Motor neuron (in vitro differentiated cells): ENCODE data around the gene PHF3. TPM values are rescaled to one million over a fixed set of nuclear protein-coding genes. Genes with fewer than 3 reads are reported as not detected.

Experiments
- ATAC-seq, 8 experiments: fragments of 200-7000 bp; cut with Tn5 transposase; replicated peaks in 6 of 8; 2 replicates each; pipeline ENCODE4 v1.8.0; 2021; ENCODE audit warnings: mild to moderate bottlenecking in 8 of 8, moderate library complexity in 8 of 8
- H3K27ac ChIP-seq, 2 donors: fragments of 250-450 bp; sonication (Bioruptor Pico); 2 replicates each; pipeline ENCODE4 v1.9.0; 2021; ENCODE audit warnings: antibody characterized with exemption in 2 of 2, mild to moderate bottlenecking in 2 of 2, moderate library complexity in 1 of 2
- H3K4me1 ChIP-seq, 2 donors: fragments of 250-450 bp; sonication (Bioruptor Pico); replicated peaks in 1 of 2; 2 replicates each; pipeline ENCODE4 v1.6.1; 2021; ENCODE audit warnings: antibody characterized with exemption in 2 of 2, mild to moderate bottlenecking in 2 of 2, moderate library complexity in 1 of 2
- H3K4me3 ChIP-seq, 5 donors: fragments of 250-450 bp; sonication (Bioruptor Pico); 2 replicates each; pipeline ENCODE4 v1.9.0; 2021; ENCODE audit warnings: antibody characterized with exemption in 5 of 5, mild to moderate bottlenecking in 5 of 5, moderate library complexity in 4 of 5
- WGBS, 10 experiments: fragments of 450-650 bp; shearing (Covaris generic); methylation state at CpG; one replicate each; pipeline ENCODE4 v1.0.0; 2022; 5-methylcytosine and 5-hydroxymethylcytosine counted together
- in situ Hi-C, 9 experiments: fragments of 400-800 bp; cut with MboI; loops; one replicate each; pipeline ENCODE4 v1.15.0; 2021; ENCODE audit warnings: low sequenced_read_pairs in 9 of 9, low pct_unique_long_range_greater_than_20kb in 2 of 9; ENCODE audit not compliant: unreplicated experiment in 9 of 9
- total RNA-seq, 8 experiments: library from RNA; unstranded; fragments of 300-600 nt; gene quantifications; 2 replicates each; pipeline versions ENCODE4 v1.2.3 to v1.2.4, GENCODE V29; 2022

The PHF3 gene
- total RNA-seq, 8 experiments from 2014 or later = 41.2 to 67.0 (median 47.7) TPM

DNA sequence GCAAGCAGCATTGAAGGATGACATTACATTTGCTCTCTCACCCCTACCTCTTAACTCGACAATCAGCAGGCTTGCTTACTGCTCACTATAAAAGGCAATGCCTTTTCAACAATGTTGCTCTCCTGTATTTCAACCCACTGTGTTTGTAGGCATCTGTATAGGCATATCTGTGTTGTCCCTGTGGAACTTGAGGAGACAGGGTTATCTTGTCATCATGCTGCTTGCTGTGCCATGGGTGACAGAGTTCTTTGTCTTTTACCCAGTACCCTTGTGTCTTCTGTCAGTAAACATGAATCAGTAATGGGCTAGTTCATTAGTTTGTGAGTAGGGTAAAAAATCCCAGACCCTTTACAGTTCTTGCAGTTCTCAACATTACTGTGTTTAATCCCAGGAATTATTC lies 25.2 kb downstream of the PHF3 start:
- no peak overlapping the region for H3K27ac ChIP-seq
- H3K4me3 ChIP-seq = no peak overlapping the region
- WGBS, 10 experiments = 33 to 87% (median 66%) methylated on average over 1 of the region's 1 CpG; no CpG with 5 or more reads in 4 of the 10 experiments
- peaks cover 3 to 7% of the 10 kb centered on the region in 2 donors for H3K4me1 ChIP-seq
- ATAC-seq = peak in 4 of 8 experiments; percentile 17 to 44 (median 28)
- in situ Hi-C loops = no loop called here

GRCh38 chr6:63661769-63662168 lies 26.2 kb downstream of the PHF3 start:
- in situ Hi-C loops = no loop called here
- 80 to 100% (median 95%) methylated on average over 1 to 3 of the region's 5 CpGs; no CpG with 5 or more reads in 7 of the 10 experiments for WGBS, 10 experiments
- ATAC-seq = no peak

DNA sequence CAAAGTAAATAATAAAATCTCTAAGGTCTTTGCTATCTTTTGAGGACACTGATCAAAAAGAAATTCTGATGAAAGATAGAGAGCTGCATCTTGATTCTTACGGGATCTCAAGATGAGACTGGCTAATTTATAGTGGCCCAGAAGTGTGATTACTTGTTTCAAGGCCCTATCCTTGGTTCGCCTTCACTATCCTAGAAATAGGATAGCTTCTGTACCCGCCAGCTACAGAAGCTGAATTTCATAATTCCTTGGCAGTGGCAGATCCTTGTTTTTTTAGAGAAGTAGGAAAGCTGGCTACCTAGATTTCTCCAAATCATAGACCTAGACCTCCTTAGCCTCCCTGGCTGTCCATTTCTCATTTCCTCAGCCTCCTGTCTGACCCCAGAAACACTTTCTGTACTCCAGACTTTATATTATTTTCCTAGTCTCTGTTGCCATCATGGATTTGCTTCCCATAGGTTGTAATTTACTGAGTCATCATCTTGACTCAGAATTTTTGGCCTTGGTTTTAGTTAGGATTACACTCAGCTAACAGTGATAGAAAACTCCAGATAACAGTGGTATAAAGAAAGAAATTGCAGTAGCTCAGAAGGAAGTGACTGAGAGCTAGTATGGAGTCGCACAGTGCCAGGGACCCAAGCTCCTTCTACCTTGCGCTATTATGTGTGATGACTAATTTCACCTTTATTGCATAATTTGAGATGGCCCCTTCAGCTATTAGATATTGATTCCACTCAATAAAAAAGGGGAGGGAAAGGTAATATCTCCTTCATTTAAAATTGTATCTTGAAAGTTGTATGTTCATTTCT lies 27.7 kb downstream of the PHF3 start:
- Histone ChIP-seq H3K27ac (no peak overlapping the region), H3K4me3 (no peak overlapping the region), H3K4me1 (peaks cover 3 to 7% of the 10 kb centered on the region in 2 donors)
- no peak for ATAC-seq
- 90 to 100% (median 100%) methylated on average over 1 to 5 of the region's 5 CpGs for WGBS, 10 experiments
- in situ Hi-C loops = no loop called here

More at GRCh38 chr6:63661769-63662168, 26.2 kb downstream of the PHF3 start:
- Histone ChIP-seq H3K4me1 (peaks cover 3 to 7% of the 10 kb centered on the region in 2 donors), H3K27ac (no peak overlapping the region), H3K4me3 (no peak overlapping the region)

DNA sequence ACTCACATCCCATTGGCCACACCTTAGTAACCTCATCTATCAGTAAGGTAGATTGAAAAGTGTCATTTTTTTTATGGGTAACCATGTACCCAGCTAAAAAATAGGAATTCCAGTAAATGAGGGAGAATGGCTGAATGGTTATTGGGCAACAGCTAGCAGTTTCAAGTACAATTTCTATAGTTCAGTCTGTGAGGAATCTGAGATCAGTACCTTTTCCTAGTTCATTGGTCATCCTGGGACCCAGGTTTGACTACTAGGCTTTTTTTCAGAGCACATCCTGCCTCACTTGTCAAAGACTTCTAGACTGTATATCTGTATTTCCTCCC lies 28.3 kb downstream of the PHF3 start:
- Histone ChIP-seq H3K4me3 (no peak overlapping the region), H3K27ac (no peak overlapping the region), H3K4me1 (peaks cover 3 to 7% of the 10 kb centered on the region in 2 donors)
- in situ Hi-C loops = no loop called here
- no peak for ATAC-seq

DNA sequence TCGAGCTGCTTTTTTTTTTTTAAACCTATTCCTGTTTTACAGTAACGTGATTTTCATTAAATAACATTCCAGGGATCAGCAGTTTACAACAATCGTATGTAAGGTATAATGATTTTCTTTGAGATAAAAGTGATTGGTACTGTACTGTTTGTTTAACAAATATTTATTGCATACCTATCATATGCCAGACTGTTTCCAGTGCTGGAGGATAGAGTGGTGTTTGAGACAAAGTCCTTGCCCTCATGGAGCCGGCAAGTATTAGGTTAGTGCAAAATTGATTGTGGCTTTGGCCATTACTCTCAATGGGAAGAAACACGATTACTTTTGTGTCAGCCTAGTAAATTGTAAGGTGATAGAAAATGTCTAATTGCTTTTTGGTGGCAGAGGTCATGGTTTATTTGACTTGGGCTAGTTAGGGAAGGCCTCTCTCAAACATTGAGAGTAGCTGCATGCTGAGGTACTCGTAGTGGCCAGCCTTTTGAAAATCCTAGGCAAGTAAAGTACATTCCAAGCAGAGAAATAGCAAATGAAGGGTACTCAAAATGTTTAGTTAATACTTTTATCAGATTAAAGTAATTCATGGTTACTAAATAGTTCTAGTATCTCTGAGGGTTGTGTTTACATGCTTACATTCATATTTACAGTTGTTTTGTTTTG lies 35.6 kb downstream of the PHF3 start:
- in situ Hi-C loops = no loop called here
- no peak overlapping the region for H3K27ac ChIP-seq
- no peak overlapping the region for H3K4me3 ChIP-seq
- no peaks in the 10 kb centered on the region for H3K4me1 ChIP-seq
- ATAC-seq = no peak
- 57 to 100% (median 79%) methylated on average over 3 to 6 of the region's 6 CpGs for WGBS, 10 experiments

DNA sequence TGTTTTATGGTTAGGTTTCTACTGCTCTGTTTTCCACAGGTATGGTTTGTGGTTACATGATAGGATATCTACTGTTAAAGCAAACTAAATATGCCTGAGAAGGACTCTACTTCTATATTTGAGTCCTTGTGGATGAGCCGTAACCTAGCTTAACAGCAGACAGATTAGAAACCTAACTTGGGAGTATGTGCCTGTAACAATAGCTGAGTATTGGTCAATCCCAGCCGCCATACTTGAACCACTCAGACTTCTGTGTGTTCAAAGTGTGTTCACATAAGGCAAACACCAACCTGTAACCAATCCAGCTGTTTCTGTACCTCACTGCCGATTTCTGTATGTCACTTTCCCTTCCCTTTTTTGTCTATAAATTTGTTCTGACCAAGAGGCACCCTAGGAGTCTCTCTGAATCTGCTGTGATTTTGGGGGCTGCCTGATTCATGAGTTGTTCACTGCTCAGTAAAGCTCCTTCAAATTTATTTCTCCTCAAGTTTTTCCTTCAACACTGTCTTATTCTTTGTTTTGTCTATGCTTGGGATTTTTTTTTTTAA lies 37.1 kb downstream of the PHF3 start:
- 83 to 100% (median 100%) methylated on average over 1 to 3 of the region's 3 CpGs; no CpG with 5 or more reads in 1 of the 10 experiments for WGBS, 10 experiments
- in situ Hi-C loops = no loop called here
- Histone ChIP-seq H3K4me3 (no peak overlapping the region), H3K27ac (no peak overlapping the region), H3K4me1 (peaks cover 0 to 5% of the 10 kb centered on the region in 2 donors)
- ATAC-seq = no peak

DNA sequence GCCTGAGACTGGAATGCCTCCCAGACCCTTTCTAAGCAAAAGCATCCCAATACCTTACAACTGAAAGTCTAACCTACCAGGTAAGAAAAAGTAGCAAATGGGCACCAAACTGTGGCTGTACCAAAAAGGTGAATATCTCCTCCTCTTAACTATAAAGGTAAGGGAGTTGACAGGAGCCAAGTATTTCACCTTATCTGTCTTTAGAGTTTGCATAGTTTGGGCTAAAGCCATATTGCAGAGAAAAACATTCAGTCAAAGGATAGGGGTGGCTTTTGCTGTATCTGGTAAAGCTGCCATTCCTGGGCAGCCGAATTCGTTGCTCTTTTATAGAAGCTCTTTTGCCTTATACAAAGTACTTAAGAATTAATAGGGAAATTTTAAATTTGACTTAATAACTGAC lies 38.1 kb downstream of the PHF3 start:
- no peak for ATAC-seq
- in situ Hi-C loops = no loop called here
- no peak overlapping the region for H3K4me3 ChIP-seq

DNA sequence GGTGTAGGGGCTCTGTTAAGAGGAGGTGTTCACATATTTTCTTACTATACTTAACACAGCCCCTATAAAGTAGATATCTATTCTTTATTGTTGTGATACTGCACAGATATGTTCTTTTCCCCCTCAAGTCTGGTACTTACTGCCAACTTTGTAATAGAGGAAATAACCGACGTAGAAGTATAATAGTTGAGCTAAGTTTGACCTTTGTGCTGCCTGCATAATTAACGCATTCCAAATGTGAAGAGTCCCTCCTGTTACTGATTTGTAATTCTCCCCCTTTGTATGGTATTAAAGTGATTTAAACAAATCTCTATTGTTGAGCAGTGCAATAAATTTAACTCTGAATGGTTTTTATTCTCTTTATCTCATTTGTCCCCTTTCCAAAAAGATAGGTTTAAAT lies 39.0 kb downstream of the PHF3 start:
- no peak overlapping the region for H3K27ac ChIP-seq
- in situ Hi-C loops = no loop called here
- H3K4me1 ChIP-seq = peaks cover 0 to 5% of the 10 kb centered on the region in 2 donors
- no peak overlapping the region for H3K4me3 ChIP-seq
- 0 to 100% (median 63%) methylated on average over 1 to 3 of the region's 3 CpGs; no CpG with 5 or more reads in 2 of the 10 experiments for WGBS, 10 experiments
- ATAC-seq = no peak

More for the DNA sequence above, 38.1 kb downstream of the PHF3 start:
- Histone ChIP-seq H3K4me1 (peaks cover 0 to 5% of the 10 kb centered on the region in 2 donors), H3K27ac (no peak overlapping the region)
- WGBS, 10 experiments = 87 to 100% (median 94%) methylated on average over 1 to 2 of the region's 2 CpGs; no CpG with 5 or more reads in 2 of the 10 experiments

DNA sequence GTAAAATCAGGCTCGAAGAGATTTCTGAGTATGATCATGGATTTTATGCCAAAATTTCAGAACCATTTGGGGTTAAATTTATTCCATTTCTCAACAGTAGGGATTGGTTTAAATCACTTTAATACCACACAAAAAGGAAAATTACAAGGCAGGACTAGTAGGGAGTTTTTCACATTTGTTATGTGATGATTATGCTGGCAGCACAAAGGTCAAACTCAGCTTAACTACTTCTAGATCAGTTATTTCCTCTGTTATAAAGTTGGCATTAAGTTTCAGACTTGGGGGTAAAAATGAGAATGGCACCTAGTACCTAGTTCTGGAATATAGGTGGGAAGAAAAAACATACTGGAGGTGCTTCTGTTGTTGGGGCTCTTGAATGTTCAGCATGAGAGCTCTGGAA lies 39.5 kb downstream of the PHF3 start:
- 67 to 100% (median 80%) methylated on average over 1 of the region's 1 CpG; no CpG with 5 or more reads in 2 of the 10 experiments for WGBS, 10 experiments
- H3K4me1 ChIP-seq = peaks cover 0 to 5% of the 10 kb centered on the region in 2 donors

GRCh38 chr6:63676412-63677114 lies 41.0 kb downstream of the PHF3 start:
- in situ Hi-C loops = no loop called here
- no peak overlapping the region for H3K4me3 ChIP-seq
- peak in 1 of 8 experiments; percentile 11 for ATAC-seq
- no peak overlapping the region for H3K27ac ChIP-seq
- peaks cover 0 to 5% of the 10 kb centered on the region in 2 donors for H3K4me1 ChIP-seq
- 60 to 100% (median 100%) methylated on average over 1 to 3 of the region's 3 CpGs; no CpG with 5 or more reads in 1 of the 10 experiments for WGBS, 10 experiments

More for the DNA sequence above, 39.5 kb downstream of the PHF3 start:
- Histone ChIP-seq H3K4me3 (no peak overlapping the region), H3K27ac (no peak overlapping the region)
- ATAC-seq = no peak
- in situ Hi-C loops = no loop called here

- no peak overlapping the region for H3K27ac ChIP-seq
- H3K4me3 ChIP-seq = no peak overlapping the region
- in situ Hi-C loops = no loop called here
- H3K4me1 ChIP-seq = peaks cover 0 to 5% of the 10 kb centered on the region in 2 donors
- 11 to 100% (median 83%) methylated on average over 1 of the region's 1 CpG for WGBS, 10 experiments
- peak; percentile 53 to 90 (median 71) for ATAC-seq
Measured at GRCh38 chr6:63677282-63677681, 41.7 kb downstream of the PHF3 start.

DNA sequence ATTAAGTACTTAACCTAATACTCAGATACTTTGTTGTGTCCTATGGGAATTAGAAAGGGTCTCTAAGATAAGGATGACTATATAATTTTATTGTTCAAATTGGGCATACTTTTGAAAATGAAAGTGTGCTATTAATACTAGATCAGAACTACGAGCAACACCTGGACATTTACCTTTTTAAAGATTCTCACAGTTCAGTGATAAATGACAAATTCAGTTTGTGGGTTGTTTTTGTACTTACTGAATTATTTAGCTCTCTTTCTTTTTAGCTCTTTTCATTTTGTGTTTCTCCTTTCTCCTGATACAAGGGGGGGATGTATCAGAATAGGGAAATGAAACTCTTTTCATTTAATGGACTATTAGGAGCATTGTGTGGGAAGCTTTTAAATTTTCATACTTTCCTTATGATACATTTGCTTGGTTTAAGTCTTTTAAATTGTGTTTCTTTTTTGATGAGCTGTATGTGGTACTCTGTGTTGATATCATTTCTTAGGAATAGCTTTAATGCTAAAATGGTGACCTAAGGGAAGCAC lies 47.5 kb downstream of the PHF3 start:
- H3K4me3 ChIP-seq = no peak overlapping the region
- in situ Hi-C loops = no loop called here
- no peak overlapping the region for H3K27ac ChIP-seq
- H3K4me1 ChIP-seq = no peaks in the 10 kb centered on the region
- 78 to 100% (median 96%) methylated on average over 1 of the region's 1 CpG for WGBS, 10 experiments
- no peak for ATAC-seq
